Trophoblast cell (in vitro differentiated cells and primary cell): ENCODE results near the gene SOX9.

Experiments
- DNase-seq, 2 donors: peaks; one replicate each; pipeline ENCODE4 v3.0.0-alpha.2; 2016
- H2AFZ ChIP-seq: 2 replicates; pipeline ENCODE4 v1.6.1; 2013; ENCODE audit warnings: low read length, moderate library complexity, mild to moderate bottlenecking; ENCODE audit not compliant: insufficient read depth, poor library complexity
- H2AK5ac ChIP-seq: 2 replicates; pipeline ENCODE4 v1.6.1; 2013; ENCODE audit warnings: mild to moderate bottlenecking, low read length
- H2BK120ac ChIP-seq: 2 replicates; pipeline ENCODE4 v1.6.1; 2013; ENCODE audit warnings: low read length, mild to moderate bottlenecking, moderate library complexity; ENCODE audit not compliant: insufficient read depth, poor library complexity
- H2BK12ac ChIP-seq: 2 replicates; pipeline ENCODE4 v1.6.1; 2013; ENCODE audit warnings: mild to moderate bottlenecking, low read length, moderate library complexity
- H2BK5ac ChIP-seq: 2 replicates; pipeline ENCODE4 v1.6.1; 2013; ENCODE audit warnings: low read length, low read depth, moderate library complexity, mild to moderate bottlenecking; ENCODE audit not compliant: poor library complexity
- H3K14ac ChIP-seq: 2 replicates; pipeline ENCODE4 v1.6.1; 2013; ENCODE audit warnings: mild to moderate bottlenecking, low read length
- H3K18ac ChIP-seq: 2 replicates; pipeline ENCODE4 v1.6.1; 2013; ENCODE audit warnings: mild to moderate bottlenecking, low read length
- H3K23ac ChIP-seq: 2 replicates; pipeline ENCODE4 v1.6.1; 2013; ENCODE audit warnings: low read length
- H3K27ac ChIP-seq: 2 replicates; pipeline ENCODE4 v1.5.1; 2013; ENCODE audit warnings: low read depth, mild to moderate bottlenecking, inconsistent platforms, low read length, moderate library complexity
- H3K27me3 ChIP-seq: 2 replicates; pipeline ENCODE4 v1.6.1; 2013; ENCODE audit warnings: inconsistent platforms, mild to moderate bottlenecking, low read length, moderate library complexity; ENCODE audit not compliant: insufficient read depth
- H3K36me3 ChIP-seq, 2 experiments: 1 replicate in 1 of 2; 2 replicates in 1 of 2; pipeline ENCODE4 v1.6.1; 2013; ENCODE audit warnings: low read length in 2 of 2, mild to moderate bottlenecking in 2 of 2, moderate library complexity in 1 of 2; ENCODE audit not compliant: insufficient read depth in 2 of 2, control insufficient read depth in 1 of 2
- H3K4ac ChIP-seq: 2 replicates; pipeline ENCODE4 v1.6.1; 2013; ENCODE audit warnings: low read depth, mild to moderate bottlenecking, low read length, moderate library complexity
- H3K4me1 ChIP-seq, 2 experiments: 1 replicate in 1 of 2; 2 replicates in 1 of 2; pipeline ENCODE4 v1.6.1; 2013; ENCODE audit warnings: low read length in 2 of 2, mild to moderate bottlenecking in 2 of 2, moderate library complexity in 1 of 2; ENCODE audit not compliant: insufficient read depth in 2 of 2, control insufficient read depth in 1 of 2
- H3K4me2 ChIP-seq: 2 replicates; pipeline ENCODE4 v1.6.1; 2013; ENCODE audit warnings: inconsistent platforms, mild to moderate bottlenecking, low read length, moderate library complexity
- H3K4me3 ChIP-seq: 2 replicates; pipeline ENCODE4 v1.5.1; 2013; ENCODE audit warnings: mild to moderate bottlenecking, low read depth, low read length, inconsistent platforms
- H3K79me1 ChIP-seq: one replicate; pipeline ENCODE4 v1.6.1; 2013; ENCODE audit warnings: low read length
- H3K79me2 ChIP-seq: 2 replicates; pipeline ENCODE4 v1.6.1; 2013; ENCODE audit warnings: low read length, mild to moderate bottlenecking; ENCODE audit not compliant: control insufficient read depth, insufficient read depth, poor library complexity
- H3K9ac ChIP-seq: 2 replicates; pipeline ENCODE4 v1.6.1; 2013; ENCODE audit warnings: mild to moderate bottlenecking, low read length
- H3K9me3 ChIP-seq: 2 replicates; pipeline ENCODE4 v1.6.1; 2013; ENCODE audit warnings: low read depth, mild to moderate bottlenecking, control low read depth, inconsistent platforms, low read length; ENCODE audit not compliant: insufficient read depth
- H4K12ac ChIP-seq: 2 replicates; pipeline ENCODE4 v1.6.1; 2013; ENCODE audit warnings: low read depth, mild to moderate bottlenecking, low read length, moderate library complexity
- H4K8ac ChIP-seq: 2 replicates; pipeline ENCODE4 v1.6.1; 2013; ENCODE audit warnings: low read depth, mild to moderate bottlenecking, low read length, moderate library complexity
- H4K91ac ChIP-seq: one replicate; pipeline ENCODE4 v1.6.1; 2013; ENCODE audit warnings: low read depth, mild to moderate bottlenecking, low read length, moderate library complexity
- WGBS: extraction: QIAGEN DNeasy Blood & Tissue Kit; methylation state at CpG from one replicate; pipeline ENCODE4 v1.1.7; 2013; ENCODE audit warnings: missing lambda C conversion rate; ENCODE audit not compliant: insufficient read length, insufficient coverage; ENCODE audit errors: extremely low coverage; 5-methylcytosine and 5-hydroxymethylcytosine counted together

The SOX9 gene

DNA sequence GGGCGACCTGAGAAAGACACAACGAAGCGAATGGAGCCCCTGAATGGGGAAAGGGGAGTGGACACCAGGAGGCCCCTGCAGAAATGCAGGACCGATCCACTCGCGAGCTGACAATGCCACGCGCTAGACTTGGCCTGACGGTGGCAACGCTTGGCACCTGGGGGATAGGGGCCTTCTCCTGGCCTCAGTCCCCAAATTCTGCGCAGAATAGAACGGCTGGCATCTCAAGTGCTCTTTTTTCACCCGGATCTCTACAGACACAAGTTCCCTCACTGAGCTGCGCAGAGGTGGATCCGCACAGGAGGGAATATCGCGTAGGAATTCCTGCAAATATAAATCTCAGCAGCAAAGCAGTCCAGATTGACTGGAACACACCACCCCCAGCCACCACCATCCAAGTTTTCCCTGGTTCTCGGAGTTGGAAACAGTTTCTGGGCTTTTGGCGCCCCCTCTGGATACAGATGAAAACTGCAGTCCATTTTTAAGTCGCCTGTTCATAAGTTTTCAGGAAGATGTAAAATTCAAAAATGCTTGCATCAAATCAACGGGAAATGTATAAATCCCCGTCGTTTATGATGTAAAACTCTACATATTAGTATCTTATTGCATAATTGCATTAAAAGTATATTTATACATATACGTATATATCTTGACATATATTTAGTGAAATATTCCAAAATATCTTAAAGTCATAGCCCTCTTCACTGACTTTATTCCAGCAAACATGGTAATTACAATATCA lies 2.3 kb upstream of the SOX9 start:
- no peak overlapping the region for H3K4ac ChIP-seq
- DNase-seq = peak in 1 of 2 donors; percentile 37
- H4K91ac ChIP-seq = peak overlapping the region; percentile 50
- no CpG with 5 or more reads among the region's 24 CpGs for WGBS
- peak overlapping the region; percentile 12 for H4K12ac ChIP-seq
- H3K79me2 ChIP-seq = peaks cover 17% of the 10 kb centered on the region
- peak overlapping the region; percentile 30 for H2AFZ ChIP-seq
- H3K79me1 ChIP-seq = peaks cover 32% of the 10 kb centered on the region
- no peak overlapping the region for H3K23ac ChIP-seq
- H3K14ac ChIP-seq = peak overlapping the region; percentile 59
- H2AK5ac ChIP-seq = no peak overlapping the region
- peak overlapping the region; percentile 6 for H2BK5ac ChIP-seq
- H4K8ac ChIP-seq = peak overlapping the region; percentile 4
- no peaks in the 10 kb centered on the region for H3K9me3 ChIP-seq
- peak overlapping the region; percentile 75 for H2BK12ac ChIP-seq
- no peak overlapping the region for H3K9ac ChIP-seq
- peak overlapping the region; percentile 82 for H2BK120ac ChIP-seq
- H3K36me3 ChIP-seq = peaks cover 9 to 10% of the 10 kb centered on the region in 2 experiments
- no peak overlapping the region for H3K27ac ChIP-seq
- H3K4me1 ChIP-seq = peaks cover 26 to 35% of the 10 kb centered on the region in 2 experiments
- H3K18ac ChIP-seq = peak overlapping the region; percentile 7
- H3K4me3 ChIP-seq = no peak overlapping the region
- peak overlapping the region; percentile 81 for H3K4me2 ChIP-seq
- H3K27me3 ChIP-seq = peaks cover 9% of the 10 kb centered on the region

- Histone ChIP-seq H3K4ac (no peak overlapping the region), H3K27me3 (peaks cover 9% of the 10 kb centered on the region), H3K4me1 (peaks cover 32 to 43% of the 10 kb centered on the region in 2 experiments), H2AK5ac (no peak overlapping the region), H3K23ac (no peak overlapping the region), H3K9ac (no peak overlapping the region), H3K14ac (no peak overlapping the region), H4K91ac (no peak overlapping the region), H2BK5ac (no peak overlapping the region), H2AFZ (no peak overlapping the region), H2BK12ac (no peak overlapping the region), H3K27ac (no peak overlapping the region), H4K12ac (no peak overlapping the region), H2BK120ac (no peak overlapping the region), H3K36me3 (peaks cover 16 to 17% of the 10 kb centered on the region in 2 experiments), H3K9me3 (no peaks in the 10 kb centered on the region), H3K4me3 (no peak overlapping the region), H4K8ac (no peak overlapping the region), H3K4me2 (peak overlapping the region; percentile 81), H3K79me1 (peaks cover 35% of the 10 kb centered on the region), H3K79me2 (peaks cover 18% of the 10 kb centered on the region), H3K18ac (no peak overlapping the region)
- WGBS = no CpG with 5 or more reads among the region's 22 CpGs
- DNase-seq = no peak
Measured at GRCh38 chr17:72119077-72119872, 1.5 kb upstream of the SOX9 start.

DNA sequence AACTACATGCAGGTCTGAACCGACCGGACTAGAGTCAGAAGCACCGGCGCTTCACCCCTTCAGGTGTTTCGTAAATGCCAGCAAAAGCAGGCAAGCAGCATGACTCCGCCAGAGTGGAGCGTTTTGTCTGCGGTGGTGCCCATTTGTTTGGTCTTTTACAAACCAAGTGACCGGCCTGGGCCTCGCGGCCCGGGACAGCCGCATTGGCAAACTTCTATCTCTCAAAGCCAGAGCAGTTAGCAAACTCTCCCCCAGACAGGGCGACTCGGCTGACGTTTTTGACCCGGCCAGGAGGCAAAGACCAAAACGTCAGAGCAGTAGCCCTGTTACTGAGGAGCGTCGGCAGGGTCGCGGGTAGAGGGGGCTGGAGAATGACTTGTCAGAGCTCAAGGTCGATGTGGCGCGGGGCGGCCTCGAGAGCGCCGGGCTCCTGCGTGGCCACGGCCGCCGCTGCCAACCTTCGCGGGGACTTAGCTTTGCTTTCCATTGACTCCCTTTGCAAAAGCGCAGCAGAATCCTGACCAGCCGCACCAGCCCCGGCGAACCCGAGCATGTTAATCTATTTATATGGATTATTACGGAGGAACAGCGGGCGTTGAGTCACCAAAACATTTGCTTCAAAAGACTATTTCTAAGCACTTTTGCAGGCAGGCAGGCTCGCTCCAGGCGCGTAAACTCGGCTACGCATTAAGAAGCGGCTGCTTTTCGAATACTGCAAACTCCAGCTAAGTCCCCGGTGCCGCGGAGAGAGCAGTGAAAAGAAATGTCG lies 763 bp upstream of the SOX9 start:
- WGBS = no CpG with 5 or more reads among the region's 54 CpGs
- peak overlapping the region; percentile 67 for H3K9ac ChIP-seq
- no peaks in the 10 kb centered on the region for H3K9me3 ChIP-seq
- H3K27ac ChIP-seq = no peak overlapping the region
- H3K4ac ChIP-seq = peak overlapping the region; percentile 24
- peak overlapping the region; percentile 4 for H2AFZ ChIP-seq
- no peak overlapping the region for H4K12ac ChIP-seq
- DNase-seq = no peak
- H3K23ac ChIP-seq = no peak overlapping the region
- H3K79me1 ChIP-seq = peaks cover 35% of the 10 kb centered on the region
- H3K27me3 ChIP-seq = peaks cover 9% of the 10 kb centered on the region
- no peak overlapping the region for H4K8ac ChIP-seq
- peaks cover 17 to 19% of the 10 kb centered on the region in 2 experiments for H3K36me3 ChIP-seq
- H2BK5ac ChIP-seq = no peak overlapping the region
- H3K18ac ChIP-seq = peak overlapping the region; percentile 25
- peaks cover 32 to 43% of the 10 kb centered on the region in 2 experiments for H3K4me1 ChIP-seq
- H3K14ac ChIP-seq = peak overlapping the region; percentile 15
- H4K91ac ChIP-seq = peak overlapping the region; percentile 38
- H3K79me2 ChIP-seq = peaks cover 18% of the 10 kb centered on the region
- H2BK120ac ChIP-seq = peak overlapping the region; percentile 7
- H2AK5ac ChIP-seq = no peak overlapping the region
- H3K4me2 ChIP-seq = peak overlapping the region; percentile 81
- peak overlapping the region; percentile 68 for H3K4me3 ChIP-seq
- H2BK12ac ChIP-seq = no peak overlapping the region
